ENCODE measurements around the gene P4HA2. TPM values are rescaled to one million over a fixed set of nuclear protein-coding genes. Genes with fewer than 3 reads are reported as not detected.
A peak's percentile ranks its signal among the peaks of the same experiment; 100 is the strongest.

The P4HA2 gene
- total RNA-seq, 1 experiment from 2014 or later = 239 TPM

- no peak for DNase-seq (ENCODE audit: low read depth)
These were observed 2.9 kb downstream of the P4HA2 start for GRCh38 chr5:132224716-132225115.

GRCh38 chr5:132223861-132224260, 3.8 kb downstream of the P4HA2 start:
- no peak for DNase-seq (ENCODE audit: low read depth)

- DNase-seq (ENCODE audit: low read depth) = no peak
These were observed 5.0 kb downstream of the P4HA2 start for GRCh38 chr5:132222649-132223038.

GRCh38 chr5:132221781-132222648, 5.6 kb downstream of the P4HA2 start:
- peak; percentile 81 for DNase-seq (ENCODE audit: low read depth)

GRCh38 chr5:132220491-132220890, 7.2 kb downstream of the P4HA2 start:
- no peak for DNase-seq (ENCODE audit: low read depth)

- peak; percentile 45 for DNase-seq (ENCODE audit: low read depth)
These were observed 7.7 kb downstream of the P4HA2 start for GRCh38 chr5:132219981-132220380.

GRCh38 chr5:132219289-132219970, 8.2 kb downstream of the P4HA2 start:
- no peak for DNase-seq (ENCODE audit: low read depth)

- DNase-seq (ENCODE audit: low read depth) = no peak
These were observed 9.3 kb downstream of the P4HA2 start for GRCh38 chr5:132218321-132218720.

GRCh38 chr5:132215329-132215728, 12.3 kb downstream of the P4HA2 start:
- peak; percentile 97 for DNase-seq (ENCODE audit: low read depth)

GRCh38 chr5:132214491-132214890, 13.2 kb downstream of the P4HA2 start:
- DNase-seq (ENCODE audit: low read depth) = no peak

GRCh38 chr5:132213666-132214065, 14.0 kb downstream of the P4HA2 start:
- DNase-seq (ENCODE audit: low read depth) = no peak

- no peak for DNase-seq (ENCODE audit: low read depth)
These were observed 15.9 kb downstream of the P4HA2 start for GRCh38 chr5:132211787-132212186.

GRCh38 chr5:132210944-132211343, 16.7 kb downstream of the P4HA2 start:
- DNase-seq (ENCODE audit: low read depth) = no peak

- no peak for DNase-seq (ENCODE audit: low read depth)
These were observed 17.6 kb downstream of the P4HA2 start for GRCh38 chr5:132209901-132210545.

- DNase-seq (ENCODE audit: low read depth) = peak; percentile 63
These were observed 18.5 kb downstream of the P4HA2 start for GRCh38 chr5:132209131-132209530.

- DNase-seq (ENCODE audit: low read depth) = no peak
These were observed 19.9 kb downstream of the P4HA2 start for GRCh38 chr5:132207778-132208177.

GRCh38 chr5:132206782-132207181, 20.9 kb downstream of the P4HA2 start:
- no peak for DNase-seq (ENCODE audit: low read depth)

GRCh38 chr5:132205385-132206125, 22.1 kb downstream of the P4HA2 start:
- DNase-seq (ENCODE audit: low read depth) = peak; percentile 92

GRCh38 chr5:132204371-132205135, 23.1 kb downstream of the P4HA2 start:
- no peak for DNase-seq (ENCODE audit: low read depth)

GRCh38 chr5:132203916-132204315, 23.7 kb downstream of the P4HA2 start:
- DNase-seq (ENCODE audit: low read depth) = no peak

- DNase-seq (ENCODE audit: low read depth) = peak; percentile 17
These were observed 24.2 kb downstream of the P4HA2 start for GRCh38 chr5:132203464-132203818.

All from RPMI7951 (cell line).